GM15510 (cell line): ENCODE data around the gene BSND.

ENCODE experiments used
- POLR2A ChIP-seq: IDR thresholded peaks from 3 replicates; pipeline ENCODE4 v1.6.1; 2011; ENCODE audit warnings: borderline replicate concordance; ENCODE audit not compliant: insufficient read length; ENCODE audit errors: extremely low read depth

Gene BSND

GRCh38 chr1:54969879-54970278 lies 28.9 kb upstream of the BSND start:
- no peak for TF ChIP-seq POLR2A

- no peak for TF ChIP-seq POLR2A
Measured at GRCh38 chr1:54970901-54971300, 27.8 kb upstream of the BSND start.

- no peak for TF ChIP-seq POLR2A
Measured at GRCh38 chr1:54971317-54971791, 27.4 kb upstream of the BSND start.

GRCh38 chr1:54972436-54972835 lies 26.3 kb upstream of the BSND start:
- no peak for TF ChIP-seq POLR2A

- no peak for TF ChIP-seq POLR2A
Measured at GRCh38 chr1:54973205-54973921, 25.4 kb upstream of the BSND start.

GRCh38 chr1:54975356-54976108 lies 23.2 kb upstream of the BSND start:
- no peak for TF ChIP-seq POLR2A

- no peak for TF ChIP-seq POLR2A
Measured at GRCh38 chr1:54976747-54977146, 22.0 kb upstream of the BSND start.

- TF ChIP-seq POLR2A: no peak
Measured at GRCh38 chr1:54977533-54978297, 21.0 kb upstream of the BSND start.

GRCh38 chr1:54978528-54979326 lies 20.0 kb upstream of the BSND start:
- no peak for TF ChIP-seq POLR2A

GRCh38 chr1:54979327-54979891 lies 19.3 kb upstream of the BSND start:
- TF ChIP-seq POLR2A: no peak

- TF ChIP-seq POLR2A: no peak
Measured at GRCh38 chr1:54980046-54980527, 18.6 kb upstream of the BSND start.

- TF ChIP-seq POLR2A: no peak
Measured at GRCh38 chr1:54980528-54981241, 18.0 kb upstream of the BSND start, which contains the start of gene TMEM61. TMEM61 (plus strand) TSS chr1:54980628; CDS start chr1:54981066, 438 bp downstream.

- TF ChIP-seq POLR2A: no peak
Measured at GRCh38 chr1:54981466-54981865, 17.3 kb upstream of the BSND start.
